Kidney glomerular epithelial cell (primary cell): ENCODE results near the gene MSH4.
"Not testable (repeated sequence)": the region's sequence is repeated elsewhere in the genome, so short reads cannot be mapped to it uniquely, and the experiment has no call there.

Source experiments
- DNase-seq: peaks from one replicate; lab custom pipeline; 2025; lab: John Stamatoyannopoulos, UW

The MSH4 gene

DNA sequence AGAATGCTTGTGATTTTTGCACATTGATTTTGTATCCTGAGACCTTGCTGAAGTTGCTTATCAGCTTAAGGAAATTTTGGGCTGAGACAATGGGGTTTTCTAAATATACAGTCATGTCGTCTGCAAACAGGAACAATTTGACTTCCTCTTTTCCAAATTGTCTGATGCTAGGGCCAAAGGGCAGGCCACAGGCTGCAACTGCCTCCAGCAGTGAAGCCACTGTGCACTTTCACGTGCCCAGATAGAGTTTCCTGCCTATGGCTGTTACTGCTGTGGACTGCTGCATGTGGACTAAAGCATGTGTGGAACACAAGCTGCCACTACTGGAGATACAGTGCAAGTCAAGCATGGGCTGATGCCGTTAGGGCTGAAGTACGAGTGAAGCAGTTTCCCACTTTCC is 146.4 kb downstream of the MSH4 start:
- DNase-seq: not testable (repeated sequence)

DNA sequence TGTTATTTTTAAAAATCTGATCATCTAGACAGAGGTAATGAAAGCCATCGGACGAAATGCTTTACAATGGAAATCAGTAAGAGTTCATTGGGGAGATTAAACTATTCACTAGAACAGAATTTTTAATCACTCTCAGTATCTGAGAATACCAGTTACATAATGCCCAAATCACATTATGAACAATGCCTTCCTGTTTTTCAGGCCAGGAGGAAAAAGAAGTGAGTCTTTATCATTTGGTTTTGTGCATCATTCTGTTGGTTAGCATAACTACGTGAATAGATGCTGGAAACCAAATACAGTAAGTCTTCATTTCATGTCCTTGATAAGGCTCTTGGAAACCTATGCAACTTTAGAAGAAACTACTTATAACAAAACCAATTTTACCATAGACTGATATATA is 153.5 kb downstream of the MSH4 start:
- DNase-seq: no peak

DNA sequence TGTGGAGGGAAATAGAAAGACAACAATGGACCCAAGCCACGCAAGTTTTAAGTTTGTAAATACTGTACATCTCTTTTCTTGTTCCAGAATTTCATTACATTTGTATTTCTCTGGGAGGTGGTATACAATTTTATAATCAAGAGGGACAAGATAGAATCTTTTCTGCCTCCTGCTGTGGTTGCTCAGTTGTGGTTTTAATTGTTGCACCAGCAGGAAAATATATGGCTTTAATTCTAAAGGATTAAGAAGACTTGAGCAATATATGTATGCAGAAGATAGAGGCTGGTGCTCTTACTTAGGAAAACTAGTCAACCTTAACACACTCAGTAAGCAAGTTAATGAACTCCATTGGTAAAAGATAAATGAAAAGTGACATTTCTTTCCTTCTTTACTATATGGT is 155.3 kb downstream of the MSH4 start:
- DNase-seq: peak; percentile 3

DNA sequence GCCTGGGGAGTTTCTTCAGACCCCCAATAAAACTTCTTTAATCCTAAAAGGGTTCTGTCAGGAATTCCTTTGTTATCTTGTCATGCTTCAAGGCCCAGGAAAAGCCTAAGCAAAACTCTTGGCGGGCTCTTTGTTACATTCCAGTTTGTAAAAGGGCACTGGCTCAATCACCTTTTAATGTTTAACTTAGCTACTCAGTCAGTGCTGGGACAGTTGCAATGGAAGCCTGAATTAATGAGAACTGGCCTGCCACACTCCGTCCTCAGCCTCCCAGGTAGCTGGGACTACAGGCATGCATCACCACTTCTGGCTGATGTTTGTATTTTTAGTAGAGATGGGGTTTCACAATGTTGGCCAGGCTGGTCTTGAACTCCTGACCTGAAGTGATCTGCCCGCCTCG is 156.8 kb downstream of the MSH4 start:
- peak; percentile 83 for DNase-seq

DNA sequence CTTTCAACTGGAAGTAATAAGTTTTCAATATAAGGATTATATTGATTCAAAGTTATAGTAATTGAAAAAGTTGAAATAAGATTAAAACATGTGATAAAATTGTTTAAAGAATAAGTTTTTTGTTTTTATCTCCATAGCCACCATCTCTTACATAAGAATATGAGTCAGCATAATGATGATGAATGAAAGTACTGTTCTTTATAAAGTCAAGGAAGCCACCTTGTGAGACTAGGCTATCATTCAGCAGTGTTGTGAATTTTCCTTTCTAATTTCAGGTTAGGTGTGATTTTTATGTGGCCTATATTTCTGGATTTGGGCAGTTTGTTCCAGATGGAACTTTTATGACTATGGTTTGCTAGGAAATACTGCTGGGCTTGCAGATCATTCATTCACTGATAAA is 157.9 kb downstream of the MSH4 start:
- DNase-seq: no peak
